HCT116 (cell line): Measurements from ENCODE around the gene ATP2A3.

Experiments used
- CBX3 ChIP-seq: IDR thresholded peaks from 2 replicates; pipeline ENCODE4 v1.6.1; 2012; ENCODE audit warnings: low read depth
- CEBPB ChIP-seq: IDR thresholded peaks from 2 replicates; pipeline ENCODE4 v1.6.1; 2012; ENCODE audit warnings: low read depth
- EZH2 ChIP-seq: fragments of 200-600 bp; sonication (generic); IDR thresholded peaks from 2 replicates; pipeline ENCODE4 v1.6.1; 2017; ENCODE audit warnings: antibody characterized with exemption, mixed run types
- EZH2phosphoT487 ChIP-seq: fragments of 200-600 bp; IDR thresholded peaks from 2 replicates; pipeline ENCODE4 v1.6.1; 2018; ENCODE audit warnings: antibody characterized with exemption, borderline replicate concordance
- JUND ChIP-seq: IDR thresholded peaks from 2 replicates; pipeline ENCODE4 v1.6.1; 2012
- POLR2A ChIP-seq: IDR thresholded peaks from 2 replicates; pipeline ENCODE4 v1.7.0; 2011; ENCODE audit warnings: borderline replicate concordance; ENCODE audit not compliant: insufficient read depth, insufficient read length; ENCODE audit errors: extremely low read depth
- RAD21 ChIP-seq: IDR thresholded peaks from 2 replicates; pipeline ENCODE4 v1.6.1; 2012; ENCODE audit warnings: low read depth, mild to moderate bottlenecking
- REST ChIP-seq: IDR thresholded peaks from 2 replicates; pipeline ENCODE4 v1.6.1; 2012; ENCODE audit warnings: low read depth
- SIN3A ChIP-seq: IDR thresholded peaks from 2 replicates; pipeline ENCODE4 v1.6.1; 2012; ENCODE audit warnings: low read depth
- ZNF274 ChIP-seq: fragments of 200-500 bp; sonication (Bioruptor generic); IDR thresholded peaks from 2 replicates; pipeline ENCODE4 v1.6.1; 2014; ENCODE audit warnings: mild to moderate bottlenecking, low read depth, low read length, inconsistent platforms
- TF ChIP-seq, protein P1 (sequence below), 3 experiments: fragments of 200-600 bp in 1 of 3; sonication (generic) in 1 of 3; IDR thresholded peaks in 2 of 3; conservative IDR thresholded peaks in 1 of 3; 2 replicates each; pipeline ENCODE4 v1.5.1; 2012 to 2017; ENCODE audit warnings: low read depth in 2 of 3, low read length in 2 of 3, antibody characterized with exemption in 1 of 3, borderline replicate concordance in 1 of 3, control low read depth in 1 of 3, mild to moderate bottlenecking in 1 of 3, mixed read lengths in 1 of 3, mixed run types in 1 of 3, moderate library complexity in 1 of 3; ENCODE audit not compliant: insufficient read depth in 1 of 3
- TF ChIP-seq, protein P2 (sequence below): IDR thresholded peaks from 2 replicates; pipeline ENCODE4 v1.6.1; 2012

DNA sequence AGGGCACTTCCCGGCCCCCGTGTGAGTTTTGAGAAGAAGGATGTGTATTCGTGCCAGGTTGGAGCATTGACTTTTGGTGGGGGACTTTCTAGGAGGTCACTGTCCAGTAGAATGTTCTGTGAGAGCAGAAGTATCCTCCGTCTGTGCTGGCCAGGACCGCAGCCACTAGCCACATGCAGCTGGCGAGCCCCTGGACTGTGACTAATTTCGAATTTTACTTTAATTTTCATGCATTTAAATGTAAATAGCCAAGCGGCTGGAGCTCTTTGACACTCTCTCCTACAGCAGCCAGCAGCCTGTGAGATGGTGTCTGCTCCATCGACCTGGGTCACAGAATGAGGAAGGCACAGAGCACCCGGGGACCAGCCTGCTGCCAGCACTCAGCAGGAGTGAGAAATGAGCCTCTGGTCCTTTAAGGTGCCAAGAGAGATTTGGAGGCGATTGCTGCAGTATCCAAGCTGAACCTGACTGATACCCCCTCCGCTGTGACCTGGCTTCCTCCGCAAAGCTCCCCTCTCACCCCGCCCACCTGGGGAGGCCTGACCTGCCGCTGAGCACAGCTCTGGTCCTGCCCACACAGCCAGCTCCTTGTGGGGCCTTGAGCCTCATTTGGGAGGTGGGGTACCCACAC is 7.8 kb downstream of the ATP2A3 start:
- TF ChIP-seq EZH2 (no peak), EZH2phosphoT487 (no peak), CBX3 (no peak), RAD21 (no peak), ZNF274 (no peak), JUND (no peak), POLR2A (no peak), SIN3A (no peak), CEBPB (no peak), REST (no peak)
- TF ChIP-seq, protein P1, sequence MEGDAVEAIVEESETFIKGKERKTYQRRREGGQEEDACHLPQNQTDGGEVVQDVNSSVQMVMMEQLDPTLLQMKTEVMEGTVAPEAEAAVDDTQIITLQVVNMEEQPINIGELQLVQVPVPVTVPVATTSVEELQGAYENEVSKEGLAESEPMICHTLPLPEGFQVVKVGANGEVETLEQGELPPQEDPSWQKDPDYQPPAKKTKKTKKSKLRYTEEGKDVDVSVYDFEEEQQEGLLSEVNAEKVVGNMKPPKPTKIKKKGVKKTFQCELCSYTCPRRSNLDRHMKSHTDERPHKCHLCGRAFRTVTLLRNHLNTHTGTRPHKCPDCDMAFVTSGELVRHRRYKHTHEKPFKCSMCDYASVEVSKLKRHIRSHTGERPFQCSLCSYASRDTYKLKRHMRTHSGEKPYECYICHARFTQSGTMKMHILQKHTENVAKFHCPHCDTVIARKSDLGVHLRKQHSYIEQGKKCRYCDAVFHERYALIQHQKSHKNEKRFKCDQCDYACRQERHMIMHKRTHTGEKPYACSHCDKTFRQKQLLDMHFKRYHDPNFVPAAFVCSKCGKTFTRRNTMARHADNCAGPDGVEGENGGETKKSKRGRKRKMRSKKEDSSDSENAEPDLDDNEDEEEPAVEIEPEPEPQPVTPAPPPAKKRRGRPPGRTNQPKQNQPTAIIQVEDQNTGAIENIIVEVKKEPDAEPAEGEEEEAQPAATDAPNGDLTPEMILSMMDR (IDR thresholded peaks at IDR 0.05 in 2 of 3, conservative IDR thresholded peaks at IDR 0.05 in 1 of 3; ENCODE audit: borderline replicate concordance in 1 of 3, insufficient read depth in 1 of 3, low read depth in 2 of 3, low read length in 2 of 3), result no peak
- TF ChIP-seq, protein P2, sequence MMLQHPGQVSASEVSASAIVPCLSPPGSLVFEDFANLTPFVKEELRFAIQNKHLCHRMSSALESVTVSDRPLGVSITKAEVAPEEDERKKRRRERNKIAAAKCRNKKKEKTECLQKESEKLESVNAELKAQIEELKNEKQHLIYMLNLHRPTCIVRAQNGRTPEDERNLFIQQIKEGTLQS, result no peak
